Right renal pelvis (tissue), 4 donors: ENCODE measurements around the gene COL18A1. TPM values are rescaled to one million over a fixed set of nuclear protein-coding genes. Genes with fewer than 3 reads are reported as not detected.
"Not testable (repeated sequence)": the region's sequence is repeated elsewhere in the genome, so short reads cannot be mapped to it uniquely, and the experiment has no call there.

Experiments used
- DNase-seq, 4 donors: peaks; one replicate each; pipeline ENCODE4 v3.0.0-alpha.2; 2013; ENCODE audit warnings: low read depth in 4 of 4, low spot score in 3 of 4, missing footprints in 1 of 4
- polyA plus RNA-seq, 4 donors: library from polyadenylated mRNA; unstranded; fragments of 120-200 nt; gene quantifications; one replicate each; pipeline ENCODE4 v1.2.1, GENCODE V29; 2013; ENCODE audit not compliant: insufficient read length in 4 of 4

The COL18A1 gene
- polyA plus RNA-seq, 4 donors: 135 to 240 (median 143) TPM

GRCh38 chr21:45549626-45550463 is 144.9 kb downstream of the COL18A1 start:
- no peak for DNase-seq

- no peak for DNase-seq
These were observed 145.7 kb downstream of the COL18A1 start for GRCh38 chr21:45550522-45551210.

- DNase-seq: no peak
These were observed 146.4 kb downstream of the COL18A1 start for GRCh38 chr21:45551316-45551715.

DNA sequence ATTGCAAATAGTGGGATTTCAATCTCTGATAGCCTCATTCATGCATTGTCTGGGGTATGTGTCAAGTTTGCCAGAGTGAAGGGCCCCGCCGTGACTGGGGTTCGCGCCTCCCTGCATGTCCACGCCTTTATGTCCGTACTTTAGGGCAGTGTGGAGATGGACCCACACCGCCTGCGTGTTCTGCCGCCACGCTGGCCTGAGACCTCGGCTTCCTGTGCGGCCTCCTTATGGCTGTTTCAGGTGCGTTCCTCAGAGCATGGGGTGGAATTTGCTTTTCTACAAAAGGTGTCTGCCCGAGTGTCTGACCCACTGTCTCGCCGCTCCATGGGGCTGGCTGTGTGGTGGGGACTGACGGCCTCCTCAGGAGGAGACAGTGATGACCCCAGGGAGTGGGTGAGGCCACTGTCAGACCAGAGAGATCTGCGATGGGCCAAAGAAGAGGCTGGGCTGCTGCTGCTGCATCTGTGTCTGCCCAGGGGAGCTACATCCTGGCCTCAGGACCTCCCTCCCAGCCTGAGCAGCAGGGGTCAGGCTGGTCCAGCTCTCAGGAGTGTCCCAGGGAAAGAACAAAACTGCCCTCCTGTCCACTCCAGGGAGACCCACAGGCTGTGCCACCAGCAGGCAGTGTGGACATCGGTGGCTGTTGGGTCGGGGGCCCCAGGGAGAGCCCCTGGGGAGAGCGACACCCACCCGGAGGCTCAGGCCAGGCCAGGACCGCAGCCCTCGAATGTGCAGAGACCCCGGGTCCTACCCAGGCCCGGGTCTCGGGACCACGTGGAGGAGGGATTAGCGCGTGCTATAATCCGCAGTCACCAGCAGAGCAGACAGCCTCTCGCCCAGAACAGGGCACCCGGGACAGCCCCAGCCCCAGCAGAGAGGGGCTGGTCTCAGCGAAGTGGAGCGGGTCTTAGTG is 147.1 kb downstream of the COL18A1 start:
- no peak for DNase-seq

GRCh38 chr21:45552696-45553391 is 147.9 kb downstream of the COL18A1 start:
- no peak for DNase-seq

DNA sequence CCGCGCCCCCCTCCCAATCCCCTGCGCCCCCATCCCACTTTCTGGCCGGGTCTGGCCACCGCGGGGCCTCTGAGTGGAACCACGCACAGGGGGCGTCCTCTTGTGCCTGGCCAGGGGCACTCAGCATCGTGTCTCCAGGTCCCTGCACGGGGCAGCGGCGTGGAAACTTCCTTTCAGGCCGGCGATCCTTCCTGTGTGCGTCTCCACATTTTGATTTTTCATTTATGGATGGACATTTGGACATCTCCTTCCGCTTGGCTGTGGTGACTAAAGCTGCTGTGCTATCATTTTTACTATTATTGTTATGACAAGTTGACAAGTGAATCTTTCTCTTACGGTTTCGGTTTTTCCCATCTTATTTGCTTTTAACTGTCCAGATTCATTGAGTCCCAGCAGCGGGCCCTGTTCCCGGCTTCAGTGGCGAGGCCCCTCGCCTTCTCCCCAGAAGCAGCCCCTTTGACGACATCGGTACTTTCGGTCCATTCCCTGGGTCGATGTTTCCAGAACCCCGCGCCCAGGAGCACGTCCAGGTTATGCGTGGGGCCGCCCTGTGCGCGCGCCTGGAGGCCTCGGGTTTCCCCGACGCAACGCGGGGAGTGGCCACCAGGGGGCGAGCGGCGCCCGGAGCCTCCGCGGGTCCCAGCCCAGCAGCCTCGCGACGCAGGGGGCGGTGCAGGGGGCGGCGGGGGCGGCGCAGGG is 149.7 kb downstream of the COL18A1 start:
- DNase-seq: peak in 3 of 4 donors; percentile 67 to 80 (median 67)

GRCh38 chr21:45555251-45555556 is 150.2 kb downstream of the COL18A1 start:
- DNase-seq: no peak

DNA sequence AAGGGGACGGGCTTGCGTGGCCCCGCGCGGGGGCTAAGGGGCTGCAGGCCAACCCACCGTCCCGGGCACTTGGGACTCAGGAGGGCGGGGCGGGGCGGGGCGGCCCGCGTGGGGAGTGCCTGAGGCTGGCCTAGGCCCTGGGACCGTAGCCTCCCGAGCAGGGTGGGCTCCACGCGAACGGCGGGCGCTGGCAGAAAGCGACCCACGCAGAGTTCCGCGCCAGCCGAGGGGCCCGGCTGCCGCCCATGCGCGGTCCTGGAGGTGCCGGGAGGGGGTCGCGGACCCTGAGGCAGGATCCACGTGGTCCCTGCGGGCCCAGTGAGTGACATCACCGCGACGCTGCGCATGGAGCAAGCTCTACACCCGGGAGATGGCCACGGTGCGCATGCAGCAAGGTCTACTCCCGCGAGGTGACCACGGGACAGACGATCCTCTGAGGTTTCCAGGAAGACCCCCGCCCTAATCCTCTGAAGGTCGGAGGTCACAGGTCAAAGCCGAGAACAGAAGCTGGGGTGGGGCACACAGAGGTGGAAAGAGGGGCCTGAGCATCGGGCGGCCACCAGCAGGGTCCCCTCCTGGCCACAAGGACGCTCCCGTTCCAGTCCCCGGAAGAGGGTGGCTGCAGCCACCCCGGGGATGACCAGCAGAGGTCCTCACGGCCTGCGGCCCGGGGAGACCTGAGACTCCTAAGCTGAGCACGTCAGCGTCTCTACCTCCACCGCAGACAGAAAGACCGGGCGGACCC is 150.8 kb downstream of the COL18A1 start:
- peak; percentile 74 to 86 (median 81) for DNase-seq

DNA sequence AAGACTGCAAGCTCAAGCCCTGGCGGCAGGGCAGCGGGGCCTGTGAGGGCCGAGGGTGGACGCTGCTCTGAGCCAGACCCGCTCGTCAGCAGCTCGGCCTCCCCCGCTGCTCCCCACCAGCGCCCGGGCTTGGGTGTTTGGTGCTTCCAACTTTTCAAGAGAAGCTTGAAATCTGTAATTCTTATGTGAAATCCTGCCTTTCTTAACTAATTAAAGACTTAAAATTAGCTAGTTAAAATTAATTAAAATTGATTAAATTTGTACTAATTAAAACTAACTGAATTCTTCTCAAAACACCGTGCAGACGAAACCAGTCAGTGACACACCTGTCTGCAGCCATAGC is 151.3 kb downstream of the COL18A1 start:
- DNase-seq: no peak

DNA sequence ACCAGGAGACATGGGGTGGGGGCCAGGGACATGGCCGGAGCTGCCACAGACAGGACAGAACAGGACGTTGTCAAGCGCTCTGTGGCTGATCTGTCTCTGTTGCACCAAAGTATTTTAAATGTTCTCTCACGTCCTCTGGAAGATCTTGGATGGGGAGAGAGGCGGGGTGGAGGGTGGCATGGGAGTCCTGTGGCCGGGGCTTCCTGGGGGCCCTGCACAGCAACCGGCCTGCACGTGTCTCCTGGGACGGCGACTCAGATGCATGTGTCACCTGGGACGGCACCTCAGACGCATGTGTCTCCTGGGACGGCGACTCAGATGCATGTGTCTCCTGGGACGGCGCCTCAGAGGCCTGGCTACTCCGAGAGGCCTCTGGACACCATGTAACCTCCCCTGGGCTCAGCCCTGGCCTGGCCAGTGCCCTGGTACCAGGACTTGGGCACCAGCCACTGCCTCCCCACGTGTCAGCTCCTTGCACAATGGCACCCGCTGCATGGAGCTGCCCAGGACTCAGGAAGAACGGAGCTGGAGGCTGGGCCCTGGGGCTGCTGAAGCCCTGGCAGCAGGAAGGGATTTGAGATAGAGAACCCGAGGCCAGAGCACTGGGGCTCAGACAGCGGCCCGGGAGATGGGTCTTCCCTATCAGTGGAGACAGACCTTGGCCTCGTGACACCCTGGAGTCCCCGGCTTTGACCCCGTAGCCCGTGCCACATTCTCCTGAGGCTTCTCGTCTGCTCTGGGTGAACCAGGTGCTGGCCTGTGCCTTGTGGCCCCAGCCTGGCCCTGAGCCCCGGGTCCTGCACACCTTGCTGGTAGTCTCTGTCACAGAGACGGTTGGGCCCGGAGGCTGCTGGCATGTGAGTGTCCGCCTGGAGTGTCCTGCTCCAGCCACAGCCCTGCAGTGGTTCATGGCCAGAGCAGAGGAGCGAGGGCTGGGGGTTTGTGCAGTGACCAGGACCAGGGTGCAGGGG is 152.0 kb downstream of the COL18A1 start:
- no peak for DNase-seq

GRCh38 chr21:45557616-45558043 is 152.7 kb downstream of the COL18A1 start:
- no peak for DNase-seq

- DNase-seq: no peak
These were observed 153.2 kb downstream of the COL18A1 start for GRCh38 chr21:45558044-45558721.

DNA sequence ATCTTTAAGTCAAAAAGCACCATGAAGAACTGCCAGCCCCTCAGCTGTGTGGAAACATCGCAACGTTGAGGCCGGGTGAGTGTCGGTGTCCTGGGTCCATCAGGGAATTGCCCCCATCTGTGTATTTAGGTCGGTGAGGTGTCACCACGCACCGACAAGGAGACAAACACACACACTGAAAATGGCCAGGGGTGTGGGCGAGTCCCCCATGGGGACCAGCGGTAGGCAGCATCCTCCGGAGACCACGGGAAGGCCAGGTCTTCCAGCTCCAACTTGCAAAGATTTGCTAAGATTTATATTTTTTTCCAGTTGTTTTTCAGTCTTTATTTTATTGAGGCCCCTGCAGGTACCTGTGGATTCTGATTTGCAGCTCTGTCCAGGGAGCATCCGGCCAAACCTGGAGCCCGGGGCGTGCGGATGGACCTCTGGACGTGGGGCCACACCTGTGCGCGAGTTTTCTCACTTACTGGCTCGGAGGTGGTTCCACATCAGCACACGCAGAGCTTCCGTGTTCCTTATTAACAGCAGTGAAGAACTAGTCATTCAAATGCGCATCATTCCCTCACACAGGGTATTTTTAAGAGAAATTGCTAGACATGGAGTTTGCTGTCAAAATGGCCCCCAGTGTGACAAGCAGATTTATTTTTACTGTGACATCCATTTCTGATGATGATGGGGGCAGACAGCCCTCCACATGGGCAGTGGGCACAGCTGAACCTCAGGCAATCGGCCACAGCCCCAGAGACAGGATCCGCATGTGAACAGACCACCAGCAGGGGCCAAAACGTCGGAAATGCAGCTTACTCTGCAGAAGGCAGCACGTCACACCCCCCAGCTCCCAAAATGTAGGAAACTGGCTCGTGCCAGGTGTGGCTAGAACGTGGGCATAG is 154.5 kb downstream of the COL18A1 start:
- DNase-seq: no peak

DNA sequence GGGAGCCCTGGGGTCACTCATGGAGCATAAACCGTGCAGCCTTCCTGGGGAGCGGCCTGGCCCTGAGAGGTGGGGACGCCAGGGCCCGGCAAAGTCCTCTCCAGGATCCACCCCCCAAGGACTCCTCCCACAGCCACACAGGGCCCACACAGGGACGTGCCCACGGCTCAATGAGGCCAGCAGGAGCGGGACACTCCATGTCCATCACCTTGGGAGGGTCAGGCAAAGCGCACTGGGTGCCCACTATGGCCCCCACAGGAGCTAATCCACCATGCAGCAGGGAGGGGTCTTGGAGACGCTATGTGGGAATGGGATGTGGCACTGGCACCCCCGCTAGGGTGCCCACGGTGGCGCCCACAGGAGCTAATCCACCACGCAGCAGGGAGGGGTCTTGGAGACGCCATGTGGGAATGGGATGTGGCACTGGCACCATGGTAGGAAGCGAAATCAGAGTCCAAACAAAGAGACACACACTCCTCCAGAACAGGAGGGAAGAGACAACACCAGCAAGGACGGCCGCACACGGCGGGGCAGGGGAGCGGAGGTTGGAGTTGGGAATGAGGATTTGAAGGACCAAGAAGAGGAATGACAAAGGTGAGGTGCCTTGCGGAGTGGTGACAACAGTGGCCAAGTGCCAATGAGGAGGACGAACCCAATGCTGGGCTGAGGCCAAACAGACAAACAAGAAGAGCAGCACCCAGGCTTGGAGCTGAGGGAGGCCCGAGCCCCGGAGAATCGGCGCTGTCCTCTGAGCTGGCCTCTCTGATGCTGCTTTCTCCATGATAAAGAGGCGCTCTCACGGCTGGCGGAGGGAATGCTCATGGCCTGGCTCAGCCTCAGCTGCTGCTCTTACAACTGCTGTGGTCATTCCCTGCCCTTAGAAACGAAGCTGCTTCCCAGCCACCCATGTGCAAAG is 155.4 kb downstream of the COL18A1 start:
- no peak for DNase-seq

DNA sequence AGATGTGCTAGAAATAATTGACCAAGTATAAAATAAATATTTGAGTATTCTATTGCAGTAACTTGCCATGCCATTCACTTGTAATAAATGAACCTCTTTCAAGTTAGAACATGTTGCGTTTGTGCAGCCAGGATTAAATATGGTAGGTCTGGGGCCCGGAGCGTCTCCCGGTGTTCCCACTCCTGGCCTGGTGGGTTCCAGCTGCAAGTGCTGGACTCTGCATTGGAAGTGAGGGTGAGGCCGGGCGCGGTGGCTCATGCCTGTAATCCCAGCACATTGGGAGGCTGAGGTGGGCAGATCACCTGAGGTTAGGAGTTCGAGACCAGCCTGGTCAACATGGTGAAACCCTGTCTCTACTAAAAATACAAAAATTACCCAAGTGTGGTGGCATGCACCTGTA is 156.3 kb downstream of the COL18A1 start:
- not testable (repeated sequence) for DNase-seq
